GM18951 (cell line): ENCODE data around the gene PTGES.
"Not testable (repeated sequence)": the region's sequence is repeated elsewhere in the genome, so short reads cannot be mapped to it uniquely, and the experiment has no call there.

Experiments used
- POLR2A ChIP-seq: IDR thresholded peaks from 4 replicates; pipeline ENCODE4 v1.6.1; 2011; ENCODE audit warnings: mild to moderate bottlenecking; ENCODE audit not compliant: insufficient read length, insufficient read depth; ENCODE audit errors: extremely low read depth
- in situ Hi-C: fragments of 300-500 bp; cut with MboI; formaldehyde crosslinking; loops from one replicate; pipeline ENCODE4 v1.12.0; 2022; ENCODE audit warnings: low sequenced_read_pairs, mixed read lengths, inconsistent platforms; ENCODE audit not compliant: unreplicated experiment

PTGES gene

DNA sequence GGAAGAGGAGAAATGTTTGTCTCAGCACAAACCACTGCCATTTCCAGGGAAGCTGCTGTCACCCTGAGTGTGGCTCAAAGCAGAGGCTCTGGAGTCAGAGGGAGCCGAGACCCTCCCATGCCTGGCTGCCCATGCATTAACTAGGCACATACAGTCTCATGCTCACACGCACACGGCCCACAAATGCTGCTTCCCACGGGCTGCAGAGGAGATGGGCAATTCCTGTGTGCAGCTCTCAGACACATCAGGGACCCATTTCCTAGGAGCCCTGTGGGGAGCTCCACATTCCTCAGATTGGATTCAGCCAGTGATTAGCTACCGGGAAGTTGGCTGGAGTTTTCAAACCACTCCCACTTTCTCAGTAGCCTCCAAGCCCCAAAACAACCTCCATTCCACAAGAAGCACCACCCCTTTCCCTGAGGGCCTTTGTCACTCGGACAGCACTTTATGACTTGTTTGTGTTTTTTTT lies 9.1 kb upstream of the PTGES start:
- TF ChIP-seq POLR2A = no peak
- in situ Hi-C loops = no loop called here

DNA sequence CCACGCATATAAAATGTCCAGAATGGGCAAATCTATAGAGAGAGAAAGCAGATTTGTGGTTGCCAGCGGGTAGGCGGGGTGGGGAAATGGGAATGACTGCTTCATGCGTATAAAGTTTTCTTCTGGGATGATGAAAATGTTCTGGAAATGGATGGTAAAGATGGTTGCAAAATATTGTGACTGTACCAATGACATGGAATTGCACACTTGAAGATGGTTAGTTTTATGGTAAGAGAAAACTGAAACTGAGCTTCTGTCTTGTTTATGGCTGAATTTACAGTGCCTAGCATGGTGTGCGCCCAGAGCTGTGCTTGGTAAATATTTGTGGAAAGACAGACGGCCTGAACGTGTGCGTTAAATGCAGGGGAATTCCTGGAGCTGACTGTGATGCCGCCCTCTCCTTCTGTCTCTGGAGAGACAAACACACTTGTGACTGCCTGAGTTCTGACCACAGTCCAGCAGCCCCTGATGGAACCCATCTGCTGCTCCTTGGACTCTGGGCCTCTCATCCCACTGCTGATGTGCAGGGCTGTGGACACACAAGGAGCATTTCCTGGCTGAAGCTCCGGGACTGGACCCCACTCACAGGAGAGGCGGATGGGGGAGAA lies 8.6 kb upstream of the PTGES start:
- no peak for TF ChIP-seq POLR2A
- in situ Hi-C loops = no loop called here

DNA sequence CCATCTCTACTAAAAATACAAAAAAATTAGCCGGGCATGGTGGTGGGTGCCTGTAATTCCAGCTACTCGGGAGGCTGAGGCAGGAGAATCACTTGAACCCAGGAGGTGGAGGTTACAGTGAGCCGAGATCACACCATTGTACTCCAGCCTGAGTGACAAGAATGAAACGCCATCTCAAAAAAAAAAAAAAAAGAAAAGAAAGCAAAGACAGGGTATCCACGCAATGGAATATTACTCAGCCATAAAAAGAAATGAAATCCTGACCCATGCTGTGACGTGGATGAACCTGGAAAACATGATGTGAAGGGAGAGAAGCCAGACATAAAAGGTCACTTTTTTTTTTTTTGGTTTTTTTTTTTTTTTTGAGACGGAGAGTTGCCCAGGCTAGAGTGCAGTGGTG lies 7.9 kb upstream of the PTGES start:
- in situ Hi-C loops = not testable (repeated sequence)

DNA sequence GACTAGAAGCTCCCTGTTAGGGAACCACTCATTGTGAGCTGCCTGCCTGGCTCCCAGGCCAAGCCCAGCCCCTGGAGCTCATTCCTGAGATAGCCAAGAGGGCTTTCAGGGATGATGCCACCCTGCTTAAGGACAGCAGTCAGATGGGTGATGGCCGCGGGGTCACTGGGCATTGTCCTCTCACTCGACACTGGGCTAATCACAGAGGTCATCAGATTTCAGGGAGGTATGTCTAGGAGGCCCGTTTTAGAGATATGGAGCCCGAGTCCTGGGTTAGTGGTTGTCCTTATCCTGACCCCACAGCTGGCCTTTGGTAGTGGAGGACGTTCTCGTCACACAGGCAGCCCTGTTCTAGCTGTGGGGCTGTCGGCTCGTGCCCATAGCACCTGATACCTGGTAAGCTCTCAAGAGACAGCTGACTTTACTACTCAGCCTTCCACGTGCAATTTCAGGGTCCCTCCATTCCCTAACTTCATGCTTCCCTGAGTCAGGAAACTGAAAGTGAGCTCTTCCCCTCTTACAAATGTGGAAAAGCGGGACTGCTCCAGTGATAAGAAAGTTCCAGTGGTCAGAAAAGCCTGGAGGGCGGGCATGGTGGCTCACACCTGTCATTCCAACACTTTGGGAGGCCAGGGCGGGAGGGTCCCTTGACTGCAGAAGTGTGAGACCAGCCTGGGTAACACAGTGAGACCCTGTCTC lies 7.1 kb upstream of the PTGES start:
- no peak for TF ChIP-seq POLR2A

DNA sequence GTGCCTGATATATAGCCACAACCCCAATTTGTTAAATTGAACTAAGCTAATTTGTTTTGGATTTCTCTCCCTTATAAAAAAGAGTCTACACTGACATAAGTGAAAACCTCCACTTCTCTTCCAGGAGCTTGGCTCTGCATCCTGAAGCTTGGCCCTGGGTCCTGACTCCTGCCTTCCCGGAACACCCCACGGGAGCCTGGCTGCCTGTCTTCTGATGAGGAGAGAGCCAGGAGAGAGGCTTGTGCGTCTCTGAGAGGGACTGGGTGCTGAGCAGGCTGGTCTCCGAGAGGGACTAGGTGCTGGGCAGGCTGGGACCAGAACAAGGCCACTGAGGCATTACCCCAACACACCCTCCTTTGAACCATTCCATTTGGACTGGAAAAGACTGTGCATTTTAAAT lies 6.5 kb upstream of the PTGES start:
- TF ChIP-seq POLR2A = no peak

More for the DNA sequence above, 7.1 kb upstream of the PTGES start:
- in situ Hi-C loops = no loop called here

DNA sequence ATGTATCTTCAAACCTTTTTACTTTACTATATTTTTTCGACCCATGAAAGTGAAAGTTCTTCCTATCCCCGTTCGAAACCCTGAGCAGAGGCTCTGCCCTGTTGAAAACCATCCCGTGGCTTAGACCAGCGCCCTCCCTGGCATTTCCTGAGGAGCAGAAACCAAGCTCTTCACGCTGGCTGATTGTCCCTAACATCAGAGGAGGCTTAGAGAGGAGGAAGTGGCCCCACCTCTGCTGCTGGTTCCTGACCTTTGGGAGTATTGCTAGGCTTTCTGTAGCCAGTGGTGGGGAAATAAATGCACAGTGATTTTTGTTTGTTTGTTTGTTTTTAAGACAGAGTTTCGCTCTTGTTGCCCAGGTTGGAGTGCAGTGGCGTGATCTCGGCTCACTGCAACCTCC lies 4.2 kb upstream of the PTGES start:
- in situ Hi-C loops = no loop called here
- TF ChIP-seq POLR2A = no peak

More for the DNA sequence above, 6.5 kb upstream of the PTGES start:
- in situ Hi-C loops = no loop called here

DNA sequence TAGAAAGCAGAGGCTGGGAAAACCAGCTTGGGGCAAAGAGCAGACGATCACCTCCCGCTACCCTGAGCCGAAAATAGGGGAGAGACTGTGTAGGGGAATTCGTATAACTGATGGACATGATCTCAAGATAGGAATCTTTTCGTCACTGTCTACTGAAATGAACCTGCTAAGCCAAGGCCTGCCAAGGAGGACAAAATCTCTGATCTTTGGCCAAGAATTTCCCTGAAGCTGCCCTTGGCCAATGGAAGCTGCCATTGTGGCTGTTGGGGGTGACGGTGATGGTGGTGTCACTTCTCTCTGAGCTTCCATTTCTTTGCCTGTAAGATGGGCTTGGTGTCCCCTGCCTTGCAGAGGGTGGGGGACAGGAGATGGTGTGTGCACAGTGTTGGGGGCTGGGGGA lies 3.3 kb upstream of the PTGES start:
- TF ChIP-seq POLR2A = no peak
- in situ Hi-C loops = no loop called here

DNA sequence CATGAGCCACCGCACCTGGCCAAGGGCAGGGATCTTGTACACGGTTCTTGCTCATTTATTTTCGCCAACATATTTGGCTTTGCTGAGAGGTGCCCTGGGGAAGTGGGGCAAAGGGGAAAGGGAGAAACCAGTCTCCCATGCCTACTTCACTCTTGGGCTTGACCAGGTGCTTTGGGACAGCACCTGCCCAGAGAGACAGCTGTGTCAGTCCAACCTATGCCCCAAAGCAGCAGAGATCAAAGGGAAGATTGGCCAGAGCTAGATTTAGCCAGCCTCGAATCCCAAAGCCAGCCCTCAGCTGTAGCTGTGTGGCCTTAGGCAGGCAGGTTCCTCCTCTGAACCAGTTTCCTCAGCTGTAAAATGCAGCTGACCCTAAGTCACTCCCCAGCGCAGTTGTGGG lies 2.3 kb upstream of the PTGES start:
- TF ChIP-seq POLR2A = no peak
- in situ Hi-C loops = no loop called here

DNA sequence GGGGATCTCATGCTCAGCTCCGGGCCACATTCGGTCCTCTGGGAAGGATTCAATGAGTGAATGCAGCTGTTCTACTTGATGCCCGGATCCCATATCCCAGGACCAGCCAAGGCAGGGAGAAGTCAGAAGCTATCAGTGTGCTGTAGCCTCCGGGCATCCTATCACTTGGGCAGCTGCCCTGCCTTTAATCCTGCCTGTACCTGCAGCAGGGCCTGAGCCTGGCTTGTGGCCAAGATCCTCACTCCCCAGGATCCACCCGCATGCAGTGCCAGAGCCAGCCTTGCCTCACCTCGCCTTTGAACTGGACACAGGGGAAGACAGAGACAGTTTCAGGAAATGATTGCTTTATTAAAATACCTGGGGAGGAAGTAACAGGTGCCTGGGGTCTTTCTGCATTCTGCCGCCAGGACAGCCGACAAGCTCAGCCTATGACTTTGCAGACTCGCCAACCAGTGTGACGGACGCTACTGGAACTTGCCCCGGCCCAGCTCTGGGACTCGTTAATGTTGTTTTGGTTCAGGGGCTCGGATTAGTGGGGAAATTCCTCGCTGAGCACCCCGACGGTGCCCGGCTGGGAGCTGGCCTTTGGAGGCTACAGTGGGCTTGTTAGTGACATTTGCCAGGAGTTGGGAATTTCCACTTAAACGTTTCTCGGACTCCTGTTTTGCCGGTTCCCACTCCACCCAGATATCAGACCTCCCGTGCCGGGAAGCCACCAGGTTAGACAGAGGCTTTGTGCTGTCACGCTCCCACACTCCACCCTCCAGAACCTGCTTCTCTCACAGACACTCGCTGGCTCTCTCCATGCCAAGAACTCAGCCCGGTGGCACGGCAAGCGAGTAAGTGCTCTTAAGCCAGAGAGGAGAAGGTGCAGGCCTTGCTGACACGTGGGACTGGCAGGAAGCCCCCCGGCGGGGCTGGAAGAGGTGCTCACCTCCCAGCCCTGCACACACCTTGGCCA lies 721 bp downstream of the PTGES start:
- in situ Hi-C loops = no loop called here
- no peak for TF ChIP-seq POLR2A

DNA sequence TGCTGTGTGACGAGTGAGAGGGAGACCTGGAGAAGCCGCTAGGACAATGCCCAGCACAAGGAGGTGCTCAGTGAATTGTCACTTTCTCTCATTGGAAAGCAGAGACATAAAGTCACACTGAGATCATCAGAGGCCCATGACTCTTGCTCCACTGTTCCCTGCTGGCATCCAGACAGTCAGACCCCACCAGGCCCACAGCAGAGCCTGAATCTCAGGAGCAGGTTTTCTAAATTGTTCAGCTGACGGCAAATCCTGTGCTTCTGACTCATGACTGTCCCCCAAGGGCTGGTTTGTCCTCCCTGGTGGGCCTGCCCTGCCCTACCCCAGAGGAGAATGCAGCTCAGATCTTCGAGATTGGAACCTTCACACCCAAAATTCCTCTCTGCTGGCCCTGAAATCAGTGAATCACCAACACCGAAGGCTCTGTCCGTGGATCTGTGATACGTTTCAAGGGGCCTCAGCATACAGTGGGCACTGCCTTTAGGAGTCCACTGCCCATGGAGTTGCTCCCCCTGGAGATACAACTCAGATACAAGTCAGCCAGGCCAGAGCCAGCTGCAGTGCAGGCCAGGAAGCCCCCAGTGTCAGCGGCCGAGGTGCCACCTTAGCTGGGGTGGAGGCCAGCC lies 2.7 kb downstream of the PTGES start:
- in situ Hi-C loops = no loop called here
- no peak for TF ChIP-seq POLR2A

DNA sequence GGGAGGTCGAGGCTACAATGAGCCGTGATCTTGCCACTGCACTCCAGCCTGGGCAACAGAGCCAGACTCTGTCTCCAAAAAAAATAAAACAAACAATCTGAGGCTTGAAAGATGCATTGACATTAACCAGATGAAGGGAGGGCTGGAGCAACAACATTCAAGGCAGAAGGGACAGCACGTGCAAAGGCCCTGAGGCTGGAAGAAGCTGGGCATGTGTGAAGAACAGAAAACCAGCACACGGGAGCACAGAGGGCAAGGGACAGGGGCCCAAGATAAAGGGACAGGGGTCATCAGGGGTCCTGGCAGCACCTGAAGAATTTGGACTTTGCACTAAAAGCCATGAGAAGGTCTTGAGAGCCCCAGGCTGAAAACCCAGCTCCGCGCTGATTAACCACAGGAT lies 3.3 kb downstream of the PTGES start:
- in situ Hi-C loops = no loop called here
- TF ChIP-seq POLR2A = no peak

DNA sequence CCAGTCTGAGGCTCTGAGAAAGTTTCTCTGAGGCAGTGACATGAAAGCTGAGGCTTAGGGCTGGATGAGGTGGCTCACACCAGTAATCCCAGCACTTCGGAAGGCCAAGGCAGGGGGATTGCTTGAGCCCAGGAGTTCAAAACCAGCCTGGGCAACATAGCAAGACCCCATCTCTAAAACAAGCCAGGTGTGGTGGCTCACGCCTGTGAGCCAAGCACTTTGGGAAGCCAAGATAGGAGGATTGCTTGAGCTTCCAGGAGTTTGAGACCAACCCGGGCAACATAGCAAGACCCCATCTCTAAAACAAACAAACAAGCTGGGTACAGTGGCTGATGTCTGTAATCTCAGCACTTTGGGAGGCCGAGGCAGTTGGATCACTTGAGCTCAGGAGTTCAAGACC lies 3.8 kb downstream of the PTGES start:
- in situ Hi-C loops = not testable (repeated sequence)

DNA sequence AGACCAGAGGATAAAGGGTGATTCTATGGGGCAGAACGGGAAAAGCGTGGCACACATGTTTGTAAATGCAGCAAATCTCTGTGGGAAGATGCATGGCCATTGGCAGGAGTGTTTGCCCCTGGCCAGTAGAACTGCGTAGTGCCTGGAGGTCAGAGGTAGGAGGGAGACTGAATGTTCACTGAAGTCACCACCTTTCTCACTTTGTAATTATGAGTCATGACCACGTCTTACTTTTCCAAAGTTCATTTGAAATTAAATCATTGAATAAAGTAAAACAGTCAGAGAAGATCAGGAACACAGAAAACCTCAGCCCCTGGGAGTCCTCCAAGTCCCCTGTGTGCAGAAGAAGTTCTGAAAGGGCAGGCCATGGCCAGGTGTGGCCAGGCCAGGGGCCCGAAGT lies 4.6 kb downstream of the PTGES start:
- in situ Hi-C loops = no loop called here

More for the DNA sequence above, 4.6 kb downstream of the PTGES start:
- no peak for TF ChIP-seq POLR2A
